GM21737 (cell line): ENCODE results near the gene LONP1.

Source experiments
- ATAC-seq: cut with Tn5 transposase; IDR thresholded peaks from one replicate; pipeline ENCODE4 v1.9.1; 2021; ENCODE audit warnings: mild to moderate bottlenecking, moderate library complexity; ENCODE audit not compliant: unreplicated experiment

The LONP1 gene

GRCh38 chr19:5679289-5680083, 40.5 kb downstream of the LONP1 start:
- ATAC-seq = no peak

- ATAC-seq = no peak
These were observed 41.8 kb downstream of the LONP1 start for GRCh38 chr19:5678071-5678718.

GRCh38 chr19:5677580-5677979, 42.4 kb downstream of the LONP1 start:
- no peak for ATAC-seq

- no peak for ATAC-seq
These were observed 42.8 kb downstream of the LONP1 start for GRCh38 chr19:5677136-5677535.

- no peak for ATAC-seq
These were observed 43.2 kb downstream of the LONP1 start for GRCh38 chr19:5676772-5677105.

- no peak for ATAC-seq
These were observed 43.7 kb downstream of the LONP1 start for GRCh38 chr19:5676105-5676771.

- no peak for ATAC-seq
These were observed 45.2 kb downstream of the LONP1 start for GRCh38 chr19:5674714-5675113.

GRCh38 chr19:5673752-5674151, 46.2 kb downstream of the LONP1 start:
- no peak for ATAC-seq

GRCh38 chr19:5672708-5673459, 47.1 kb downstream of the LONP1 start:
- no peak for ATAC-seq

- ATAC-seq = no peak
These were observed 48.3 kb downstream of the LONP1 start for GRCh38 chr19:5671600-5671999.

- no peak for ATAC-seq
These were observed 50.7 kb downstream of the LONP1 start for GRCh38 chr19:5669212-5669611.

GRCh38 chr19:5667751-5668271, 52.1 kb downstream of the LONP1 start:
- no peak for ATAC-seq

GRCh38 chr19:5666921-5667610, 52.9 kb downstream of the LONP1 start:
- no peak for ATAC-seq

GRCh38 chr19:5665781-5666513, 54.0 kb downstream of the LONP1 start:
- no peak for ATAC-seq

- ATAC-seq = no peak
These were observed 55.4 kb downstream of the LONP1 start for GRCh38 chr19:5664515-5664914.

GRCh38 chr19:5663904-5664303, 56.0 kb downstream of the LONP1 start:
- no peak for ATAC-seq

- ATAC-seq = no peak
These were observed 58.5 kb downstream of the LONP1 start for GRCh38 chr19:5661483-5661882.

- no peak for ATAC-seq
These were observed 64.5 kb downstream of the LONP1 start for GRCh38 chr19:5655412-5655811.

- no peak for ATAC-seq
These were observed 65.0 kb downstream of the LONP1 start for GRCh38 chr19:5654931-5655330.

- ATAC-seq = no peak
These were observed 67.7 kb downstream of the LONP1 start for GRCh38 chr19:5652261-5652660.
